Measurements from ENCODE around the gene ARRB2.
"Not testable (repeated sequence)": the region's sequence is repeated elsewhere in the genome, so short reads cannot be mapped to it uniquely, and the experiment has no call there.

The ARRB2 gene

DNA sequence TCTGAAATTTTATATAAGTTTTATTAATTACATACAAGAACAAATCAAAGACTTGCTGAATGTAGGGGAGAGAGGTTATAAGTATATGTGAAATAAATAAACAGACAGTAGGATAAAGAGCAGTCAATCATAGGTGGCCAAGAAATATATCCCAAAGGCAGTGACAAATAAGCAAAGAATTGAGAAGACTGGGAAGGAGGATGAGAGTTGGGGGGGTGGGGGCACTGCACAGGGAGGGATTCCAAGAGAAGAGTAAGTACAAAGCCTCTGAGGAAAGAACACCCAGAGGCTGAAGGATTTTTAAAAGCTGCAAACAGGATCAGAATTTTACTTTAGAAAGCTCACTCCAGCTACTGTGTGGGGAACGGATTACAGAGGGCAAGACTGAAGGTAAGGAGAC, 9.3 kb upstream of the ARRB2 start:
- no peak for DNase-seq (ENCODE audit: low read depth)

DNA sequence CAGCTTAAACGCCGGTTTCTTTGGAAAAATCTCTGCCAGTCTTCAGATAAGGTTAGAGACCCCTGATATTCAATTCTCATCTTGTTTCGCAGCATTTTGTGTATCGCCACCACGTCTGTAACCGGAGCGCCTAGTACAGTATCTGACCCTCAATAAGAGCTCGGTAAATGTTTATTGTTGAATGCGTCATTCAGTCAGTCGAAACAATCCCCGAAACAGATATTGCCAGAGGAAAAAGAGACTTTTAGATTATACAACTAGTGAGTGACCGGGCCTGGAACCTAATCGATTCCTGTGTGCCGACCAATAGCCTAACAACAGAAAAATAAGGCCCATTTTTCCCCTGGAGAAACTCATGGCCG, 7.1 kb upstream of the ARRB2 start:
- DNase-seq (ENCODE audit: low read depth), result no peak

DNA sequence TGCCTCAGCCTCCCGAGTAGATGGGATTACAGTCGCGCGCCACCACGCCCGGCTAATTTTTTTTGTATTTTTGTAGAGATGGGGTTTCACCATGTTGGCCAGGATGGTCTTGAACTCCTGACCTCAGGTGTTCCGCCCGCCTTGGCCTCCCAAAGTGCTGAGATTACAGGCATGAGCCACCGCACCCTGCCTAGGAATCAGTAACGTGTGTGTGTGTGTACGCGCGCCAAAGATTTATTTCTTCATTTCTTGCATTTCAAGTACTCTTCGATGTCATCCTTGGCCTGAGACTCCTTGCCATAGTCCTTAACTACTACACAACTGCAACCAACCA, 5.9 kb upstream of the ARRB2 start:
- DNase-seq (ENCODE audit: low read depth), result not testable (repeated sequence)

DNA sequence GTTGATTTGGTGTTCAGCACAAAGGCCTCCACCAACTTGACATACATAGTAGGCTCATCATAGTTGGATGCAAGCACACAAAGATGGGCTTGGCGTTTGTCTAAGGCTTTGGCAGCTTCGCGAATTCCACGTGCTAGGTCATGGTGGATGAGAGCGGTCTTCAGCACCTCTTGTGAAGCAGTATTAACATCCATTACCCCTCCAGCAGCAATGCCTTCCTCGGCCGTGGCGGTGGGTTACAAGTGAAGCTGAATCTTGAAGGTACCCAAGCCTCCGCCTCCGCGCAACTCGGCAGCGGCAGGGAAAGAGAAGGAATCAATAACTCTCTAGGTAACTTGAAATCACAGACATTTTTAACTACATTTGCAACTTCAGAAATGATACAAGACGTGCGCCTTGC, 5.4 kb upstream of the ARRB2 start:
- DNase-seq (ENCODE audit: low read depth), result no peak

DNA sequence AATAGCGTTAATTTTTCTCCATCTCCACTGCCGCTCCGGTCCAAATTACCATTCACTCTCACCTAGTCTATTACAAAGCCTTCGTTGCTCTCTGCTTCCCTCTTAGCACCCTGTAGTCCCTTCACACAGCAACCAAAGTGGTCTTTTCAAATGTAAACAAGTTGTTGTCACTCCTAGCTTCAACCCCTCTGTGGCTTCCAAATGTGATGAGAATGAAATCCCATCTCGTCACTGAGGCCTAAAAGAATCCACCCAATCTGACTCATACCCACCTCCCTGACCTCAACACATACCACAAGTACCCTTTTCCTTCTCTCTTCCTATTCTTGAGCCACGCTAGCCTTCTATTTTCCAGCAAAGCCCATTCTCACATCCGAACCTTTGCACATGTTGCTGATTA, 4.3 kb upstream of the ARRB2 start:
- DNase-seq (ENCODE audit: low read depth), result peak; percentile 34

DNA sequence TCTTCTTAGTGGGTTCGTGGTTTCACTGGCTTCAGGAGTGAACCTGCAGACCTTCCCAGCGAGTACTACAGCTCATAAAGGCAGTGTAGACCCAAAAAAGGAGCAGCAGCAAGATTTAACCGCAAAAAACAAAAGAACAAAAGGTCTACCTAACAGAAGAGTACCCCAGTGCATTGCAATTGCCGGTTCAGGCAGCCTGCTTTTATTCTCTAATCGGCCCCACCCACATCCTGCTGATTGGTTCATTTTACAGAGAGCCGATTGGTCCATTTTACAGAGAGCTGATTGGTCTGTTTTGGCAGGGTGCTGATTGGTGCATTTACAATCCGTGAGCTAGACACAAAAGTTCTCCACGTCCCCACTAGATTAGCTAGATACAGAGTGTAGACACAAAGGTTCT, 2.0 kb upstream of the ARRB2 start:
- DNase-seq (ENCODE audit: low read depth), result no peak

DNA sequence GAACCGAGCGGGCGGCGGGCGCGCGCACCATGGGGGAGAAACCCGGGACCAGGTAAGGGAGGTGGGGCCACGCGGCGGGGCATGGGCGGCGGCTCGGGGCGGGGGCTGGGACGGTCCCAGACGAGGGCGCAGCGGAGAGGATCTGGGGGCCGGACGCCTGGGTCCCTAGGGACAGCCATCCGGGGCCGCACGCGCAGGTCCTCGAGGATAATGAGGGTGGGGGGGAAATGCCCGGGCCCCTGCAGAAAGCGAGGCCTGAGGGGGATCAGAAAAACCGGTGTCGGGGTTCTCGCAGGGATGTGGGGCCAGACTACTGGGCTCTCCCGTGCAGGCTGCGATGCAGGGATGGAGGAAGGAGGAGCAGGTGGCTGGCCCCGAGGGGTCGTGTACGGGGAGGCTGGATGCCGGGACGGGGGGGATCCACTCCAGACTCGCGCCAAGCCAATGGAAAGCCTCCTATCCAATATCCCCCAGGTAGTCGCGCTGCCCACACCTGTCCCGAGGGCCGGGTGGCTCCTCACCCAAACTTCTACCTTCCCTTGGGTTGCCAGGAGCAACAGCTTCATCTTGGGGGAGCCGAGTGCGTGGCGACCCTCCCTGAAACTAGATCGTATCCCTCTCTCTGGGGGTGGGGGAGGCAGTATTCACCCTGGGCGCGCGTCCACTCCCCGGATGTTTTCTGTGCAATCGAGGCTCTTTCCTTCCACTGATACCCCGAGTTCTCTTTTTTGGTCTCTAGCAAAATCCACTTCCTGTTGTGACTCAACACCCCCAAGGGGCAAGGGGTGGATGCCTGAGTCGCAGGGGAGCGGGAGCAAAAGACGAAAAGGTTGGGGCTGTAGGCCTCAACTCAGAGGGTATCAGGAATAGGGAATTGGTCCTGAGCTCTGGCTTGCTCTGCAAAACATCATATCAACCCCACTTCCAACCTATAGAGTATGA, 532 bp downstream of the ARRB2 start:
- DNase-seq (ENCODE audit: low read depth), result no peak

DNA sequence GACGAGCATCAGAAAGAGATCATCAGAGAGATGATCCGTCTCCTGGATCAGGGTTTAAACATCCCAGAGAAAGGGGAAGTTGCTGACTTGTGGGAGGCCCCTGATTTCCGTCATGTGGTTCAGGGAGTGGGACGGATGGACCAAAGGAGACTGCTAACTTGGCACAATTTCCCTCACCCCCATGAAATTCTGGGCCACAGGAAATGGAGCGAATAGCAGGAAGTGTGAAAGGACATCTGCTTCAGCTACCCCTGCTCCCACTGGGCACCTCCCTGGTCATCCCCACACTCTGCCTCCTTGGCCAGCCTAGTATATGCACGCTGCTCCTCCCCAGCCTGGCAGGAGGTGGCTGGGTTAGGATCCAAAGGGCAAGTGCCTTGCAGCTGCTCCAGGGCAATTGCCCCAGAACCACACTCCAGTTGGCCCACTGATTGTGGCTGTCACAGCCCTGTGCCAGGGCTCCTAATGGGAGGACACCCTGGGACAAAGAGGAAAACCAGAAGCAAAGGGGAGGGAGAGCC, 1.3 kb downstream of the ARRB2 start:
- no peak for DNase-seq (ENCODE audit: low read depth)

DNA sequence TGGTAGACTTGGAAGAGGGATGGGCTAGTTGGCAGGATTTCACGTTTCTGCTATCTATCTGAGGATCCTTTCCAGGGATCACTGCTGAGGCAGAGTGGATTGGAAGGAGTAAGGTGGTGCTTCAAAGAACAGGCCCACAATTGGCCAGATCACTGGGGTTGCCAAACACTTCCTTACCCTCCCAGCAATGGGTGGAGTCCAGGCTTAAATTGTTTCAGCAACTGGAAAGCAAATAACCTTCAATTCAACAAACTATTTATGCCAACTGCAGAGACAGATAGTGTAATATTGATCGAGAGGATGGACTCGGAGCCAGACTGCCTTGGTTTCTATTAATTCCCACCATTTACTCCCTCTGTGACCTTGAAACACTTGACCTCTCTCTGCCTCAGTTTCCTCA, 2.1 kb downstream of the ARRB2 start:
- no peak for DNase-seq (ENCODE audit: low read depth)

DNA sequence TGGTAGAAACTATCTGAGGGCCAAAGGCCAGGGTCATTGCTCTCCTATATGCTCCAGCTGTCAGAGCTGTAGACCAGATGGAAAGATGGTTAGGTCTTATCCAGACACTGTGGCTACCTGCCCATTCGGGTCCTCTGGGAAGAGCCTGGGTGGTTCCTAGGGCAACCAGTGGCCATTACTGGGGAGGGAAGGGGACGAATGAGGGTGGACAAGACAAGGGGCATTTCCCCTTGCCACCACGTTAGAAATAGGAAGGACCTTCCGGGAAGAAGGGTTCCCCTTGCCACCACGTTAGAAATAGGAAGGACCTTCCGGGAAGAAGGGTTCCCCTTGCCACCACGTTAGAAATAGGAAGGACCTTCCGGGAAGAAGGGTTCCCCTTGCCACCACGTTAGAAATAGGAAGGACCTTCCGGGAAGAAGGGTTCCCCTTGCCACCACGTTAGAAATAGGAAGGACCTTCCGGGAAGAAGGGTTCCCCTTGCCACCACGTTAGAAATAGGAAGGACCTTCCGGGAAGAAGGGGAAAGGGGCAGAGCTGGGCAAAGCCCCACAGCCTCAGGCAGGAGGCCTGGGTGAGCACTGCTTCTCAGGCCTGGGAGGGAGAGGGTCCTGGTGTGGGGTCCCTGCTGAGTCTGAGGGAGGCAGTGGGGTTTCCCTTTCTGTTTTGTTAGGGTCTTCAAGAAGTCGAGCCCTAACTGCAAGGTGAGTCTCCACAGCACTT, 4.1 kb downstream of the ARRB2 start:
- DNase-seq (ENCODE audit: low read depth), result not testable (repeated sequence)

DNA sequence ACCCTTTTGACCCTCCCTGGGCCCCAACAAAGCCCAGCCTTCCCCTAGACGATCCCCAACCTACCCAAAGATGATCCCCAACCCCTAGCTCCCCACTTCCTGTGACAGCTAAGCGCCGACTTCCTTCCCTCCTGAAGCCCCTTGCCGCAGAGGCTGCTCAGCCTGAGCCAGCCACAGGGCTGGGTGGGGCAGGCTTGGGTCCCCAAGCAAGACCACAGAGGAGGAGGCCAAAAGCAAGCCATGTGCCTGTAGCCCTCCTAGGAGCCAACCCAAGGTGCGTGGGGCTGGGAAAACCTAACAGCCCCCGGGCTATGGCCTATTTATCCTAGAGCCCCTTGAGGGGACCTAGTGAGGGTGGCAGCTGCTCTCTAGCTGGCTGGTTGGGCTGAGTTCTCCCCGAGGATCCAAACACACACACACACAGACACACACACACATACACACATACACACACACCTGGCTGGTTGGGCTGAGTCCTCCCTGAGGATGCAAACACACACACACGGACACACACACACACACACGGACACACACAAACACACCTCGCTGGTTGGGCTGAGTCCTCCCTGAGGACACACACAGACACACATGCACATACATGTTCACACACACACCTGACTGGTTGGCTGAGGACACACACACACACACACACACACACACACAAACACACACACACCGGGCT, 4.8 kb downstream of the ARRB2 start:
- no peak for DNase-seq (ENCODE audit: low read depth)

DNA sequence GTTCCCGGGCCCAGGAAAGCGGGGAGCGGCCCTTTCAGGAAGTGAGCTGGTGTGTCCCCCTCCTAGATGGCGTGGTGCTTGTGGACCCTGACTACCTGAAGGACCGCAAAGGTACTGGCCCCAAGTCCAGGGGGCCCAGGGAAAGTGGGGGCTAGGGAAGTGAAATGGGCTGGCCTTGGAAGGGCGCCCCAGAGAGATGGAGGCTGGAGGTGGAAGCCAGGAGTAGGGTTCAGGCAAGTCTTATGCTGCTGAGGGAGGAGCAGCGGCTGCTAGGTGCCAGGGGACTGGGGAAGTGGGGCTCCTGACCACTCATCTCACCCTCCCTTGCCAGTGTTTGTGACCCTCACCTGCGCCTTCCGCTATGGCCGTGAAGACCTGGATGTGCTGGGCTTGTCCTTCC, 5.6 kb downstream of the ARRB2 start:
- DNase-seq (ENCODE audit: low read depth), result no peak

DNA sequence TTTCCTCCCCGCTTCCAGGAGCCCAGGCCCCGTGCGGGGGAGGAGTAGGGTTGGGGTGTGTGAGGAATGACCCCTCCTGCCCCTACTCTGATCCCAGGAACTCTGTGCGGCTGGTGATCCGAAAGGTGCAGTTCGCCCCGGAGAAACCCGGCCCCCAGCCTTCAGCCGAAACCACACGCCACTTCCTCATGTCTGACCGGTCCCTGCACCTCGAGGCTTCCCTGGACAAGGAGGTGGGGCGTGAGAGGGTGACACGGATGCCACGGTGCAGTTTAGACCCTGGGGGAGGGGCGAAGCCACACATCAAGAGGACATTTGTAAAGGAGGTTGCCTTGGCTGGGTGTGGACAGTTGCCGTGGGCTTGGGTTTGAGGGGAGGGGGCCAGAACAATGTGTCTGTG, 7.4 kb downstream of the ARRB2 start:
- no peak for DNase-seq (ENCODE audit: low read depth)

DNA sequence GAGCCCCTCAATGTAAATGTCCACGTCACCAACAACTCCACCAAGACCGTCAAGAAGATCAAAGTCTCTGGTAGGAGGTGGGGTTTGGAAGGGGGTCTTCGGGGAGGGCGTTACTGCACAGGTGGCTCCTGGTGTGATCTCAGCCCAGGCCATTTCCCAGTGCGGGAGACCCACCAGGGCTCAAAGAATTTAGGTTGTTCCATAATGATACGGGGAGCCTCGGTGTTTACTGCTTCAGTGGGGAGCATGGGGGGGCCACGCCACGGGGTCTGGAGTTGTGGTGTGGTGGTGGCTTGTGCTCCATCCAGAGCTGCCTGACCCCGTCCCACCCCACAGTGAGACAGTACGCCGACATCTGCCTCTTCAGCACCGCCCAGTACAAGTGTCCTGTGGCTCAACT, 7.8 kb downstream of the ARRB2 start:
- no peak for DNase-seq (ENCODE audit: low read depth)

DNA sequence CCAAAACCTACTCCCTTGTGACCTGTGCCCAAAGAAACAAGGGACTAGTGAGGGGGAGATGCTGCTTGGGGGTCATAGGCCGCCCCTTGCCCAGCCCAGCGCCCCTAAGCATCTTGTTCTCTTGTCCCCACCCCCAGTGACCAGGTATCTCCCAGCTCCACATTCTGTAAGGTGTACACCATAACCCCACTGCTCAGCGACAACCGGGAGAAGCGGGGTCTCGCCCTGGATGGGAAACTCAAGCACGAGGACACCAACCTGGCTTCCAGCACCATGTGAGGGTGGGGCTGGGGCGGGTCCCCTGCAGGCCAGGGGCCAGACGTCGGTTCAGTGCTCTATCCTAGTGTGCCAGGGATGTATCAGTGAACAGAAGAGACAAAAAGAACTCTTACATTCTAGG, 8.7 kb downstream of the ARRB2 start:
- no peak for DNase-seq (ENCODE audit: low read depth)

DNA sequence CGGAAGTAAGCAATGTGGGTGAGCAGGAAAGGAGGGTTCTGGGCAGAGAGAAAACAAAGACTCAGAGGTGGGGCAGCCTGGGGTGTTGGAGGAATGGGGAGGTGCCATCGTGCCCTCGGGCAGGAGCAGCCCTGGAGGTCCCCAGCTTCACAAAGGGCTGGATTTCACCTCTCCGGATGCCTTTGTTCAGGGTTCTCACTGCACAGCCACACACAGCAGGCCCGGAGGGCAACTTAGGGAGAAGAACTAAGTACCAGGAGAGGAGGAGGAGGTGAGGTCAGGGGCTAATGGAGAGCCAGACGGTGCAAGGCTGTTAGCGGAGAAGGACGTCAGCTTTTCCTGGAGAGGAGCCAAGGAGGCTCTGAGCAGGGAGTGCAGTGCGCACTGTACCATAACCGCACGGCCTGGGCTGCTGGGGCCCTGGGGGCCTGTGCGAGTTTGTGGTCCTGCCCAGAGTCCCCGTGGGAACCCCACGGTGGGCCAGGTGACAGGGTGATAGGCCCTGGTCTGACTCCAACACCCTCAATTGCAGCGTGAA, 9.3 kb downstream of the ARRB2 start:
- peak; percentile 51 for DNase-seq (ENCODE audit: low read depth)

DNA sequence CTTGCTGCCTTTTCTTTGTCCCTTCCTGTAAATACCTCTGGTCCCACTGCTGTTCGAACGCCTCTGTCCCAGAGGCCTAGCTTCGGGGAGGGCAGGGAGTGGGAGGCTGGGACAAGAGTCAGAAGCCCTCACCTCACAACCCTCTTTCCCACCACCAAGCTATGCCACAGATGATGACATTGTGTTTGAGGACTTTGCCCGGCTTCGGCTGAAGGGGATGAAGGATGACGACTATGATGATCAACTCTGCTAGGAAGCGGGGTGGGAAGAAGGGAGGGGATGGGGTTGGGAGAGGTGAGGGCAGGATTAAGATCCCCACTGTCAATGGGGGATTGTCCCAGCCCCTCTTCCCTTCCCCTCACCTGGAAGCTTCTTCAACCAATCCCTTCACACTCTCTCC, 10.4 kb downstream of the ARRB2 start:
- DNase-seq (ENCODE audit: low read depth), result no peak

DNA sequence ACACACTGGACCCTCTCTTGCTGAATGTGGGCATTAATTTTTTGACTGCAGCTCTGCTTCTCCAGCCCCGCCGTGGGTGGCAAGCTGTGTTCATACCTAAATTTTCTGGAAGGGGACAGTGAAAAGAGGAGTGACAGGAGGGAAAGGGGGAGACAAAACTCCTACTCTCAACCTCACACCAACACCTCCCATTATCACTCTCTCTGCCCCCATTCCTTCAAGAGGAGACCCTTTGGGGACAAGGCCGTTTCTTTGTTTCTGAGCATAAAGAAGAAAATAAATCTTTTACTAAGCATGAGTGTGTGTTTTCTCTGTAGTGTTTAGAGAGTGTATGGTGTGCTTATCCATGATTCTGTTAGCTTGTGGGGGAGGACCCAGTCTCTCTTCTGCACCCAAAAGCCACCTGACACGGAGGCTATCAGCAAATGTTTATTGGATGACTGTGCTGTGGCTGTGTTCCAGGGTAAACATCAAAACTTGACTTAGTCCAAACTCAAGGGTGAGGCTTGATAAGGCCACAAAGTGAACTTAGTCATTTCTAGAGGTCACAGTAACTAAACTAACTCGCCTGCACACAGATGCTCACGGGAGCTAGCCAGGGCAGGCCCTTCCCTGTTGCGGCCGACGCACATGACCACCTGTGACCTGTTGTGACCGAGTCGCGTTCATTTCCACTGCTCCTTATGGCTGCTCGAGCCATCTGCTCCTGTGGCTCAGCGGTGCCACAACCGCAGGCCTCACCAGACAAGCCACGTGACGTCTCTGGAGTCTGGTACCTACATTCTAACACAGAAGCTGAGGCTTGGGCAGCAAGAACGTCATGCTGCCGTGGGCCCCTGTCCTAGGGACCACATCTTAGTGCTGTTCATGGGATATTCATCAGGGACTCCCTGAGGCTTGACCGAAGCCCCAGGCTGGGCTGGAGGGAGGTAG, 11.0 kb downstream of the ARRB2 start:
- peak; percentile 59 for DNase-seq (ENCODE audit: low read depth)

DNA sequence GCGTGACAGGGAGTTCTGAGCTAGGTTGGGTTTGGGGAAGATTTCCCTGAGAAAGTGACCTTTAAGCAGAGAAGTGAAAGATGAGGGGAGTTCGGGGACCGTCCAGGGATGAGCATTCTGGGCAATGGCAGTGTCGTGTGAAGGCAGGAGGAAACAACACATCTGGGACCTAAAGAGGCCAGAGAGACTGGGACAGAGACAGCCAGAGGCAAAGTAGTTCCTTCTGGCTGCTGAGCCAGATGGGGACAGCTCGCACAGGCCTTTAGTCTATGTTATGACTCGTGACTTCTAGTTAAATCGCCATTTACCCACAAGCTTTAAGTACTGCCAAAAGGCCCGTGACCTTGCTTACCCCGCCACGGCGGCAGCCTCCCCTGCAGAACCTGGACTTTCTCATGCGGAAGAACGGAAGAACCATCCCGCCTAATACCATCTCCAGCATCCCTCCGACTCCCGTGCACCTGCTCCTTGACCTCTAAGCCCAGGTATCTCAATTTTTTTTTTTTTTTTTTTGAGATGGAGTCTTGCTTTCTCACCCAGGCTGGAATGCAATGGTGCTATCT, 12.3 kb downstream of the ARRB2 start:
- DNase-seq (ENCODE audit: low read depth), result no peak

DNA sequence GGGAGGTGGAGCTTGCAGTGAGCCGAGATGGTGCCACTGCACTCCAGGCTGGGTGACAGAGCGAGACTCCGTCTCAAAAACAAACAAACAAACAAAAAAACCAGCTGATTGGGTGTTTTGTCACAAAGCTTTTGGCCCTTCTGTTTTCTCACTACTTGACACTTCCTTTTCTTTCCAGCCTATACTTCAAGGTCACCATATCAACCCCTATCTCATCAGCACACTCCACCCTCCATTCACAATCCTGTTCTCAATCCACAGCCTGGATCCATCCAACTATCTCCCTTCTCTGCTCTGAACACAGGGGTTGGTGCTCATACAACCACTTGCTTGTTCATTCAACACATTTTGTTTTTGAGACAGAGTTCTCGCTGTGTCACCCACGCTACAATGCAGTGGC, 14.2 kb downstream of the ARRB2 start:
- no peak for DNase-seq (ENCODE audit: low read depth)

DNA sequence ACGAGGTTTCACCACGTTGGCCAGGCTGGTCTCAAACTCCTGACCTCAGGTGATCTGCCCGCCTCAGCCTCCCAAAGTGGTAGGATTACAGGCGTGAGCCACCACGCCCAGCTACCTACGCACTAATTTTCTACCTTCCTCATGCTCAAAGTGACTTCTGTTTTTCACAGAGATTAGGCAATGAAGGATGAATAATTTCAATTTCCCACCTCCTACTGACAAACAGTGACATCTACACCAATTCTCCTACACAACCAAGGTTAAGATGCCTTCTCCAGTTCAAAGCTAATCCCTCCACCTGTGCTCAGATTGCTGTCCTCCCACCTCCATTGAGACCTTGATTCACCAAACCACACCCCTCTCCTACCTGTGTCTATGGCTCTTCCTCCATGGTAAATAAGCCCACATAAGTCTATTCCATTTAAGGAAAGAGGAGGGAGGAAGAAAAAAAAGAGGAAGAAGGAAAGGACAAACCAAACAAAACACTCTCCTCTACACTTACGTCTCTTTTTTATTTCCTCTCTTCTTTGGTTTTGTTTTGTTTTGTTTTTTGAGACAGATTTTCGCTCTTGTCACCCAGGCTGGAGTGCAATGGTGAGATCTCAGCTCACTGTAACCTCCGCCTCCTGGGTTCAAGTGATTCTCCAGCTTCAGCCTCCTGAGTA, 15.3 kb downstream of the ARRB2 start:
- no peak for DNase-seq (ENCODE audit: low read depth)
